GM20000 (cell line): Measurements from ENCODE around the gene HOMER2.

Source experiments
- DNase-seq: peaks from one replicate; pipeline ENCODE4 v3.0.0; 2012; ENCODE audit warnings: low spot score
- CTCF ChIP-seq: IDR thresholded peaks from 2 replicates; pipeline ENCODE4 v1.5.1; 2012; ENCODE audit warnings: mild to moderate bottlenecking, control low read depth; ENCODE audit errors: extremely low read depth, missing control alignments

HOMER2 gene

GRCh38 chr15:82937712-82938058, 14.8 kb downstream of the HOMER2 start:
- DNase-seq = no peak
- no peak for TF ChIP-seq CTCF

GRCh38 chr15:82936966-82937711, 15.4 kb downstream of the HOMER2 start:
- TF ChIP-seq CTCF = no peak
- DNase-seq = no peak

- DNase-seq = no peak
- TF ChIP-seq CTCF = no peak
Measured at GRCh38 chr15:82935382-82935781, 17.1 kb downstream of the HOMER2 start.

- no peak for DNase-seq
- no peak for TF ChIP-seq CTCF
Measured at GRCh38 chr15:82934100-82934880, 18.2 kb downstream of the HOMER2 start.

GRCh38 chr15:82933576-82933975, 18.9 kb downstream of the HOMER2 start:
- DNase-seq = no peak
- no peak for TF ChIP-seq CTCF

- TF ChIP-seq CTCF = no peak
Measured at GRCh38 chr15:82931221-82931620, 21.3 kb downstream of the HOMER2 start.

GRCh38 chr15:82930461-82930860, 22.1 kb downstream of the HOMER2 start:
- TF ChIP-seq CTCF = no peak
- no peak for DNase-seq

More at GRCh38 chr15:82931221-82931620, 21.3 kb downstream of the HOMER2 start:
- DNase-seq = no peak
